COLO829 (cell line): Measurements from ENCODE around the gene RNF125.

Experiments
- DNase-seq: peaks from one replicate; pipeline ENCODE4 v3.0.0; 2012; ENCODE audit warnings: low spot score

Gene RNF125

GRCh38 chr18:32091325-32091723, 72.7 kb downstream of the RNF125 start:
- DNase-seq, result no peak

- DNase-seq, result peak; percentile 67
Measured at GRCh38 chr18:32091724-32092421, 73.2 kb downstream of the RNF125 start, which contains the start of gene RNF138. Gene RNF138, plus strand, starts transcription at chr18:32091874. Its CDS starts 903 bp downstream, at chr18:32092777.

- DNase-seq, result peak; percentile 96
Measured at GRCh38 chr18:32092422-32093101, 73.9 kb downstream of the RNF125 start.

GRCh38 chr18:32093102-32093511, 74.5 kb downstream of the RNF125 start:
- DNase-seq, result no peak

- DNase-seq, result no peak
Measured at GRCh38 chr18:32093523-32093922, 74.9 kb downstream of the RNF125 start.

- DNase-seq, result no peak
Measured at GRCh38 chr18:32095192-32095899, 76.7 kb downstream of the RNF125 start.

- no peak for DNase-seq
Measured at GRCh38 chr18:32095900-32096229, 77.2 kb downstream of the RNF125 start.

GRCh38 chr18:32096946-32097345, 78.3 kb downstream of the RNF125 start:
- DNase-seq, result no peak

GRCh38 chr18:32104516-32104915, 85.9 kb downstream of the RNF125 start:
- DNase-seq, result no peak

- no peak for DNase-seq
Measured at GRCh38 chr18:32110005-32110404, 91.4 kb downstream of the RNF125 start.

- DNase-seq, result no peak
Measured at GRCh38 chr18:32111706-32112105, 93.1 kb downstream of the RNF125 start.

- DNase-seq, result no peak
Measured at GRCh38 chr18:32112826-32113225, 94.2 kb downstream of the RNF125 start.

GRCh38 chr18:32114293-32114942, 95.8 kb downstream of the RNF125 start:
- no peak for DNase-seq

GRCh38 chr18:32122039-32122438, 103.4 kb downstream of the RNF125 start:
- no peak for DNase-seq
